Endodermal cell (in vitro differentiated cells): ENCODE results near the gene NDUFB10. TPM values are rescaled to one million over a fixed set of nuclear protein-coding genes. Genes with fewer than 3 reads are reported as not detected.

Experiments used
- DNase-seq: peaks from one replicate; pipeline ENCODE4 v3.0.0-alpha.2; 2017
- H3K27ac ChIP-seq: 2 replicates; pipeline ENCODE4 v1.5.1; 2013; ENCODE audit warnings: mild to moderate bottlenecking, low read depth, low read length, moderate library complexity
- H3K27me3 ChIP-seq: 2 replicates; pipeline ENCODE4 v1.6.1; 2013; ENCODE audit warnings: mild to moderate bottlenecking, low read length, moderate library complexity; ENCODE audit not compliant: insufficient read depth, control insufficient read depth, poor library complexity, severe bottlenecking
- H3K36me3 ChIP-seq: 2 replicates; pipeline ENCODE4 v1.7.0; 2013; ENCODE audit warnings: mild to moderate bottlenecking, low read length, moderate library complexity; ENCODE audit not compliant: control insufficient read depth, insufficient read depth
- H3K4me1 ChIP-seq: one replicate; pipeline ENCODE4 v1.7.0; 2013; ENCODE audit warnings: low read length; ENCODE audit not compliant: control insufficient read depth, insufficient read depth
- H3K4me3 ChIP-seq: 2 replicates; pipeline ENCODE4 v1.5.1; 2013; ENCODE audit warnings: mild to moderate bottlenecking, low read length, moderate library complexity
- H3K9ac ChIP-seq: 2 replicates; pipeline ENCODE4 v1.6.1; 2013; ENCODE audit warnings: mild to moderate bottlenecking, low read length, moderate library complexity; ENCODE audit not compliant: poor library complexity, severe bottlenecking; ENCODE audit errors: extremely low read depth
- H3K9me3 ChIP-seq: 2 replicates; pipeline ENCODE4 v1.6.1; 2013; ENCODE audit warnings: mild to moderate bottlenecking, low read length, moderate library complexity; ENCODE audit not compliant: control insufficient read depth
- H3K27ac Mint-ChIP-seq: 2 replicates; pipeline ENCODE4 v1.8.0; 2020; ENCODE audit warnings: mixed read lengths
- H3K27me3 Mint-ChIP-seq: 2 replicates; pipeline ENCODE4 v1.8.0; 2021; ENCODE audit warnings: mild to moderate bottlenecking, mixed read lengths; ENCODE audit not compliant: insufficient read depth
- H3K36me3 Mint-ChIP-seq: 2 replicates; pipeline ENCODE4 v1.8.0; 2020; ENCODE audit warnings: low read depth, mixed read lengths
- H3K4me1 Mint-ChIP-seq: 2 replicates; pipeline ENCODE4 v1.8.0; 2020; ENCODE audit warnings: mixed read lengths
- H3K4me3 Mint-ChIP-seq: 2 replicates; pipeline ENCODE4 v1.8.0; 2020; ENCODE audit warnings: mild to moderate bottlenecking, moderate library complexity, mixed read lengths
- H3K9me3 Mint-ChIP-seq: 2 replicates; pipeline ENCODE4 v1.8.0; 2020; ENCODE audit warnings: mild to moderate bottlenecking, mixed read lengths
- WGBS, 2 experiments: methylation state at CpG; one replicate each; pipeline versions ENCODE4 v1.1.5 to v1.1.7; 2013; ENCODE audit warnings: missing lambda C conversion rate in 2 of 2, mixed read lengths in 1 of 2; ENCODE audit not compliant: insufficient coverage in 1 of 2, insufficient read length in 1 of 2; 5-methylcytosine and 5-hydroxymethylcytosine counted together
- total RNA-seq, 2 donors: library from RNA; stranded (reverse); fragmentation: NEBNext Ultra II Directional in 1 of 2; extraction: Animal tissue kit (Norgen Biotek cat#: 25700) in 1 of 2; gene quantifications; 2 replicates in 1 of 2; 3 replicates in 1 of 2; pipeline ENCODE4 v1.2.1, GENCODE V29; 2021
- TF ChIP-seq, protein P1 (sequence below): fragments of 200-600 bp; sonication (generic); conservative IDR thresholded peaks from 2 replicates; pipeline ENCODE4 v1.5.0; 2021; ENCODE audit warnings: antibody characterized with exemption, mild to moderate bottlenecking

NDUFB10 gene
- total RNA-seq, 2 donors from 2014 or later, result 167 to 192 TPM

DNA sequence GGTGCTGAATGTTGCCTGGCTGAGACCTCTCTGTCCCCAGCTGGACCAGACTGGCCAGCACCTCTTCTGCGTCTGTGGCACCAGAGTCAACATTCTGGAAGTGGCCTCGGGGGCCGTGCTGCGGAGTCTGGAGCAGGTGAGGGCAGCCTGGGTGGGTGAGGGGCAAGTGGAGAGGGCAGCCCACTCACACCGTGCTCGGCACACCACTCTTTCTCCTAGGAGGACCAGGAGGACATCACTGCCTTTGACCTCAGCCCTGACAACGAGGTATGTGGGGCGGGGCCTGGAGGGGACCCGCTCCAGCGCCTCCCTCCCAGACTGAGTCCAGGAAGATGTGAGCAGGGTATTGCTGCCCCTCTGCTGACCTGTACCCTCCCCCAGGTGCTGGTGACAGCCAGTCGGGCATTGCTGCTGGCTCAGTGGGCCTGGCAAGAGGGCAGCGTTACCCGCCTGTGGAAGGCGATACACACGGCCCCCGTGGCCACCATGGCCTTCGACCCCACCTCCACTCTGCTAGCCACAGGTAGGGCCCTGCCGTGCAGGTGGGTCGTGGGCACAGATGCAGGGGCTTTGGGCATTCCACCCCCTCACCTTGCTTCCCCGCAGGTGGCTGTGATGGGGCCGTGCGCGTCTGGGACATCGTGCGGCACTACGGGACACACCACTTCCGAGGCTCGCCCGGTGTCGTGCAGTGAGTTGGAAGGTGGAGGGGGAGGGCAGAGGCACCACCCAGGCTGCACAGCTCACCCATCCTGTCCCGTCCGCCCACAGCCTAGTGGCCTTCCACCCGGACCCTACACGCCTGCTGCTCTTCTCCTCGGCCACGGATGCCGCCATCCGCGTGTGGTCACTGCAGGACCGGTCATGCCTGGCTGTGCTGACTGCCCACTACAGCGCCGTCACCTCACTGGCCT is 15.1 kb downstream of the NDUFB10 start:
- H3K9me3 ChIP-seq, result no peaks in the 10 kb centered on the region
- H3K4me3 Mint-ChIP-seq, result no peak overlapping the region
- peaks cover 2% of the 10 kb centered on the region for H3K27me3 Mint-ChIP-seq
- peaks cover 24% of the 10 kb centered on the region for H3K36me3 ChIP-seq
- H3K9ac ChIP-seq, result no peak overlapping the region
- no peak overlapping the region for H3K27ac Mint-ChIP-seq
- H3K4me3 ChIP-seq, result no peak overlapping the region
- TF ChIP-seq, protein P1, sequence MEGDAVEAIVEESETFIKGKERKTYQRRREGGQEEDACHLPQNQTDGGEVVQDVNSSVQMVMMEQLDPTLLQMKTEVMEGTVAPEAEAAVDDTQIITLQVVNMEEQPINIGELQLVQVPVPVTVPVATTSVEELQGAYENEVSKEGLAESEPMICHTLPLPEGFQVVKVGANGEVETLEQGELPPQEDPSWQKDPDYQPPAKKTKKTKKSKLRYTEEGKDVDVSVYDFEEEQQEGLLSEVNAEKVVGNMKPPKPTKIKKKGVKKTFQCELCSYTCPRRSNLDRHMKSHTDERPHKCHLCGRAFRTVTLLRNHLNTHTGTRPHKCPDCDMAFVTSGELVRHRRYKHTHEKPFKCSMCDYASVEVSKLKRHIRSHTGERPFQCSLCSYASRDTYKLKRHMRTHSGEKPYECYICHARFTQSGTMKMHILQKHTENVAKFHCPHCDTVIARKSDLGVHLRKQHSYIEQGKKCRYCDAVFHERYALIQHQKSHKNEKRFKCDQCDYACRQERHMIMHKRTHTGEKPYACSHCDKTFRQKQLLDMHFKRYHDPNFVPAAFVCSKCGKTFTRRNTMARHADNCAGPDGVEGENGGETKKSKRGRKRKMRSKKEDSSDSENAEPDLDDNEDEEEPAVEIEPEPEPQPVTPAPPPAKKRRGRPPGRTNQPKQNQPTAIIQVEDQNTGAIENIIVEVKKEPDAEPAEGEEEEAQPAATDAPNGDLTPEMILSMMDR, result no peak
- no peak overlapping the region for H3K27ac ChIP-seq
- 97 to 98% methylated on average over 28 to 42 of the region's 42 CpGs for WGBS, 2 experiments
- peaks cover 8% of the 10 kb centered on the region for H3K4me1 Mint-ChIP-seq
- peaks cover 8% of the 10 kb centered on the region for H3K27me3 ChIP-seq
- H3K4me1 ChIP-seq, result no peaks in the 10 kb centered on the region
- H3K36me3 Mint-ChIP-seq, result peaks cover 13% of the 10 kb centered on the region
- DNase-seq, result no peak
- H3K9me3 Mint-ChIP-seq, result no peaks in the 10 kb centered on the region

- Histone ChIP-seq H3K4me3 (no peak overlapping the region), H3K27ac (no peak overlapping the region), H3K27me3 (peaks cover 20% of the 10 kb centered on the region), H3K9ac (no peak overlapping the region), H3K36me3 (peaks cover 24% of the 10 kb centered on the region), H3K9me3 (no peaks in the 10 kb centered on the region), H3K4me1 (no peaks in the 10 kb centered on the region)
- WGBS, 2 experiments, result 94 to 95% methylated on average over 28 to 33 of the region's 33 CpGs
- Mint-ChIP-seq H3K36me3 (peaks cover 13% of the 10 kb centered on the region), H3K4me3 (no peak overlapping the region), H3K27ac (no peak overlapping the region), H3K9me3 (no peaks in the 10 kb centered on the region), H3K4me1 (peaks cover 8% of the 10 kb centered on the region), H3K27me3 (peaks cover 14% of the 10 kb centered on the region)
- TF ChIP-seq, protein P1, result no peak
- no peak for DNase-seq
Measured at GRCh38 chr16:1975432-1976215, 16.3 kb downstream of the NDUFB10 start.

- Histone ChIP-seq H3K9ac (no peak overlapping the region), H3K27ac (no peak overlapping the region), H3K4me1 (no peaks in the 10 kb centered on the region), H3K36me3 (peaks cover 24% of the 10 kb centered on the region), H3K27me3 (peaks cover 26% of the 10 kb centered on the region), H3K4me3 (no peak overlapping the region), H3K9me3 (no peaks in the 10 kb centered on the region)
- no peak overlapping the region for H3K4me3 Mint-ChIP-seq
- H3K36me3 Mint-ChIP-seq, result peaks cover 13% of the 10 kb centered on the region
- 94 to 100% methylated on average over 2 to 8 of the region's 8 CpGs for WGBS, 2 experiments
- no peak overlapping the region for H3K27ac Mint-ChIP-seq
- H3K4me1 Mint-ChIP-seq, result peaks cover 8% of the 10 kb centered on the region
- DNase-seq, result no peak
- H3K9me3 Mint-ChIP-seq, result no peaks in the 10 kb centered on the region
- H3K27me3 Mint-ChIP-seq, result peaks cover 19% of the 10 kb centered on the region
- TF ChIP-seq, protein P1, result no peak
Measured at GRCh38 chr16:1976216-1976520, 16.8 kb downstream of the NDUFB10 start.
